Testis (tissue), 2 donors: Measurements from ENCODE around the gene ADAMTS19.

ENCODE experiments used
- POLR2A ChIP-seq: fragments of 450-650 bp; IDR thresholded peaks from one replicate; pipeline ENCODE4 v1.6.1; 2017; ENCODE audit warnings: antibody characterized with exemption, mild to moderate bottlenecking, moderate library complexity
- TF ChIP-seq, protein P1 (sequence below), 3 experiments: fragments of 450-650 bp in 2 of 3; fragments of 200-600 bp in 1 of 3; sonication (generic) in 1 of 3; IDR thresholded peaks; one replicate each; pipeline ENCODE4 v1.5.1; 2016 to 2019; ENCODE audit warnings: antibody characterized with exemption in 3 of 3, mild to moderate bottlenecking in 2 of 3, moderate library complexity in 1 of 3

DNA sequence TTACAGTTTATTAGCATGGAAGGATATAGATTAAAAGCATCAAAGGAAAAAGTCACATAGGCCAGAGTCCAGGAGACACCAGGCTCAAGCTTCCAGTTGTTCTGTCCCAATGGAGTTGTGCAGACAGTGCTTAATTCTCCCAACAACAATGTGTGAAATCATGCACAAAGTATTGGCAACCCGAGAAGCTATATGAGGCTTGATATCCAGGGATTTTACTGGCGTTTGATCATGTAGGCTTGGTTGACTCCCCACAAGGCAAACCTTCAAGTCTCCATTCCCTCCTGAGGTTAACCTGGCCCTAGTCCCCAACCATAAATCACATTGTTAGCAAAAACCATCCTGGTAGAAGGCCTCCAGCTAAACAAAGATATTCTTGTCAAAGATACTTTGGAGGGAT, 141.5 kb downstream of the ADAMTS19 start:
- TF ChIP-seq, protein P1, sequence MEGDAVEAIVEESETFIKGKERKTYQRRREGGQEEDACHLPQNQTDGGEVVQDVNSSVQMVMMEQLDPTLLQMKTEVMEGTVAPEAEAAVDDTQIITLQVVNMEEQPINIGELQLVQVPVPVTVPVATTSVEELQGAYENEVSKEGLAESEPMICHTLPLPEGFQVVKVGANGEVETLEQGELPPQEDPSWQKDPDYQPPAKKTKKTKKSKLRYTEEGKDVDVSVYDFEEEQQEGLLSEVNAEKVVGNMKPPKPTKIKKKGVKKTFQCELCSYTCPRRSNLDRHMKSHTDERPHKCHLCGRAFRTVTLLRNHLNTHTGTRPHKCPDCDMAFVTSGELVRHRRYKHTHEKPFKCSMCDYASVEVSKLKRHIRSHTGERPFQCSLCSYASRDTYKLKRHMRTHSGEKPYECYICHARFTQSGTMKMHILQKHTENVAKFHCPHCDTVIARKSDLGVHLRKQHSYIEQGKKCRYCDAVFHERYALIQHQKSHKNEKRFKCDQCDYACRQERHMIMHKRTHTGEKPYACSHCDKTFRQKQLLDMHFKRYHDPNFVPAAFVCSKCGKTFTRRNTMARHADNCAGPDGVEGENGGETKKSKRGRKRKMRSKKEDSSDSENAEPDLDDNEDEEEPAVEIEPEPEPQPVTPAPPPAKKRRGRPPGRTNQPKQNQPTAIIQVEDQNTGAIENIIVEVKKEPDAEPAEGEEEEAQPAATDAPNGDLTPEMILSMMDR (IDR thresholded peaks at IDR 0.05) = no peak
- no peak for TF ChIP-seq POLR2A
